GM13977 (cell line): ENCODE results near the gene HDAC11.
"Not testable (repeated sequence)": the region's sequence is repeated elsewhere in the genome, so short reads cannot be mapped to it uniquely, and the experiment has no call there.

Source experiments
- DNase-seq: peaks from one replicate; pipeline ENCODE4 v3.0.0; 2012; ENCODE audit warnings: low spot score
- in situ Hi-C: fragments of 300-500 bp; cut with MboI; formaldehyde crosslinking; loops from one replicate; pipeline ENCODE4 v1.12.0; 2022; ENCODE audit warnings: low sequenced_read_pairs, low pct_unique_long_range_greater_than_20kb, mixed read lengths, inconsistent platforms; ENCODE audit not compliant: unreplicated experiment
- TF ChIP-seq, protein P1 (sequence below): IDR thresholded peaks from 2 replicates; pipeline ENCODE4 v1.5.1; 2012; ENCODE audit warnings: mild to moderate bottlenecking, control low read depth; ENCODE audit not compliant: insufficient read depth; ENCODE audit errors: extremely low read depth, missing control alignments

HDAC11 gene, protein sequence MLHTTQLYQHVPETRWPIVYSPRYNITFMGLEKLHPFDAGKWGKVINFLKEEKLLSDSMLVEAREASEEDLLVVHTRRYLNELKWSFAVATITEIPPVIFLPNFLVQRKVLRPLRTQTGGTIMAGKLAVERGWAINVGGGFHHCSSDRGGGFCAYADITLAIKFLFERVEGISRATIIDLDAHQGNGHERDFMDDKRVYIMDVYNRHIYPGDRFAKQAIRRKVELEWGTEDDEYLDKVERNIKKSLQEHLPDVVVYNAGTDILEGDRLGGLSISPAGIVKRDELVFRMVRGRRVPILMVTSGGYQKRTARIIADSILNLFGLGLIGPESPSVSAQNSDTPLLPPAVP

DNA sequence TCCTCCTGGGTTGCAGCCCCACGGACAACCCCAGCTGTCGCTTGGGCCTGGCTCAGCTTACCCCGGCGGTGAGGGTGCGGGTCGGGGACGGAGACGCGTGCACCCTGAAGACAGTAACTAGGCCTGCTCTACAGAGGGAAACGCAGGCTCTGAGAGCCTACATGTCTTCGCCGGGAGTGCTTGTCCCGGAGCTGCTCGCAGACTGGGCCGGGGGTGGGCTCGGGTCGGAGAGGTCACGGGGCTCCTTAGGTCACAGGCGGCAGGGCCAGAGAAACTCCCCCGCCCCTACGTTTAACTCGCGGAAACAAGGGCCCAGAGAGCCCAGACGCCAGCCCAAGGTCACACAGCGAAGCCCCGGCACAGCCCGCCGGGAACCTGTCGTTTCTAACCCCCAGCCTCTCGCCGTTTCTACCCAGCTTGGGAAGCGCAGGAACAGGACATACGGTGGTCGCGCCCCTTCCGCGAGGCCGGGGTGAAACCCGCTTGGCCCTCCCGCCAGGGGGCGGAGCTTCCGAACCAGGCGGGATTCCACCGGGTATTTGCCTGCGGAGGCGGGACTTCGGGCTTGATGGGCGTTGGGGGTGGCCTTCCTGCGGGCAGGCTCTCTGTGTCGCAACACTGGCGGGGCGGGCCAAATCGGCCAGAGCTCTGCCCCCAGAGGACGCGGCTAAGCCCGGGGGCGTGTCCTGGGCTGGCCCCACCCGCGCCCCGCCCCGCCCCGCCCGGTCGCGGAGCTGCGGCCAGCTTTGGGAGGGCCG is at the start of gene HDAC11:
Gene HDAC11, plus strand, starts transcription at position 725 of the 758 bp plus-strand sequence. CDS start 42 bp downstream, outside the sequence.
- DNase-seq: peak; percentile 100
- in situ Hi-C loops: no loop called here
- TF ChIP-seq, protein P1, sequence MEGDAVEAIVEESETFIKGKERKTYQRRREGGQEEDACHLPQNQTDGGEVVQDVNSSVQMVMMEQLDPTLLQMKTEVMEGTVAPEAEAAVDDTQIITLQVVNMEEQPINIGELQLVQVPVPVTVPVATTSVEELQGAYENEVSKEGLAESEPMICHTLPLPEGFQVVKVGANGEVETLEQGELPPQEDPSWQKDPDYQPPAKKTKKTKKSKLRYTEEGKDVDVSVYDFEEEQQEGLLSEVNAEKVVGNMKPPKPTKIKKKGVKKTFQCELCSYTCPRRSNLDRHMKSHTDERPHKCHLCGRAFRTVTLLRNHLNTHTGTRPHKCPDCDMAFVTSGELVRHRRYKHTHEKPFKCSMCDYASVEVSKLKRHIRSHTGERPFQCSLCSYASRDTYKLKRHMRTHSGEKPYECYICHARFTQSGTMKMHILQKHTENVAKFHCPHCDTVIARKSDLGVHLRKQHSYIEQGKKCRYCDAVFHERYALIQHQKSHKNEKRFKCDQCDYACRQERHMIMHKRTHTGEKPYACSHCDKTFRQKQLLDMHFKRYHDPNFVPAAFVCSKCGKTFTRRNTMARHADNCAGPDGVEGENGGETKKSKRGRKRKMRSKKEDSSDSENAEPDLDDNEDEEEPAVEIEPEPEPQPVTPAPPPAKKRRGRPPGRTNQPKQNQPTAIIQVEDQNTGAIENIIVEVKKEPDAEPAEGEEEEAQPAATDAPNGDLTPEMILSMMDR: no peak

DNA sequence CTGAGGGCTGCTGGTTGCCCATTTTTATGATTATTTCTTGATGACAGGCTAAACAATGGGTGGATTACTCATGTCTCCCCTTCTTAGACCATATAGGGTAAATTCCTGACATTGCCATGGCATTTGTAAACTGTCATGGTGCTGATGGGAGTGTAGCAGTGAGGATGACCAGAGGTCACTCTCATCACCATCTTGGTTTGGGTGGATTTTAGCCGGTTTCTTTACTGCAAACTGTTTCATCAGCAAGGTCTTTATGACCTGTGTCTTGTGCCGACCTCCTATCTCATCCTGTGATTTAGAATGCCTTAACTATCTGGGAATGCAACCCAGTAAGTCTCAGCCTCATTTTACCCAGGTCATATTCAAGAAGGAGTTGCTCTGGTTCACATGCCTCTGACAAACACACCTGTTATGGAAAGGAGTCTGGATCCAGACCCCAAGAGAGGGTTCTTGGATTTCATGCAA is 49.7 kb upstream of the HDAC11 start:
- in situ Hi-C loops: not testable (repeated sequence)

DNA sequence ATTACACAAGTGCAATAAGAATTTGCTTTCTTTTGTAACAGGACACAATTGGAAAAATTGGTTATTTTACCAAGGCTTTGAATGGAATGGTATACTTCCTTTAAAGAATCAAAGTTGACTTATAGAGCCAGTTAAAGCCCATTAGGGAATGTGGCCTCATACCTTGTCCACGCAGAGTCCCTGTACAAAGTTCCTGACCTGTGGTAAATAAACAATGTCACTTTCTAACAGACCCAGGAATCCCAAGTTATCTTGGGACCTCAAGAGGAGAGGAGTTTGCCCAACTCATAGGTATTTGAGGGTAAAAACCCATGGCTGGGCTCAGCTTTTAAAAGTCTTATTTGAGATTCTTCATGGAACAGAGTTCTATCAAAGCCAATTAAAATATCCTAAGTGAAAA is 48.0 kb upstream of the HDAC11 start:
- in situ Hi-C loops: no loop called here
- TF ChIP-seq, protein P1: no peak
- no peak for DNase-seq

More for the DNA sequence above, 49.7 kb upstream of the HDAC11 start:
- not testable (repeated sequence) for DNase-seq

DNA sequence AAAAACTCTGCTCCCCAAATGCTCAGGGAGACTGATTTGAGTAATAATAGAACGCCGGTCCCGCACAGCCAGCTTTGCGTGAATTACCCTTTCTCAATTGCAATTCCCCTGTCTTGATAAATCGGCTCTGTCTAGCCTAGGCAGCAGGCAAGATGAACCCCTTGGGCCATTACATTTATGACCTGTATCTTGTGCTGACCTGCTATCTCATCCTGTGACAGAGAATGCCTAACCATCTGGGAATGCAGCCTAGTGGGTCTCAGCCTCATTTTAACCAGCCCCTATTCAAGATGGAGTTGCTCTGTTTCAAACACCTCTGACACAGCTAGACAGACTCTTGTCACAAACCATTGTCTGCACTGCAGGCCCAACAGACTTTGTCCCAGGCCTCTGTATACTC is 46.2 kb upstream of the HDAC11 start:
- in situ Hi-C loops: no loop called here
- TF ChIP-seq, protein P1: no peak
- no peak for DNase-seq

DNA sequence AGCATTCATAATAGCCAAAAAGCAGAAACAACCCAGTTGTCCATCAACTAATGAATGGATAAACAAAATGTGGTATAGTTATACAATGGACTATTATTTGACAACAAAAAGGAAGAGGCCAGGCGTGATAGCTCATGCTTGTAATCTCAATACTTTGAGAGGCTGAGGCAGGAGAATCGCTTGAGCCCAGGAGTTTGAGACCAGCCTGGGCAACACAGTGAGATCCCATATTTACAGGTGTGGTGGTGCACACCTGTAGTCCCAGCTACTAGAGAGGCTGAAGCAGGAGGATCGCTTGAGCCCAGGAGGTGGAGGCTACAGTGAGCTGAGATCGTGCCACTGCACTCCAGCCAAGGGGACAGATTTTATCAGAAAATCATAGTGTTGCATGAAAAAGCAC is 43.9 kb upstream of the HDAC11 start:
- in situ Hi-C loops, DNase-seq: not testable (repeated sequence)

DNA sequence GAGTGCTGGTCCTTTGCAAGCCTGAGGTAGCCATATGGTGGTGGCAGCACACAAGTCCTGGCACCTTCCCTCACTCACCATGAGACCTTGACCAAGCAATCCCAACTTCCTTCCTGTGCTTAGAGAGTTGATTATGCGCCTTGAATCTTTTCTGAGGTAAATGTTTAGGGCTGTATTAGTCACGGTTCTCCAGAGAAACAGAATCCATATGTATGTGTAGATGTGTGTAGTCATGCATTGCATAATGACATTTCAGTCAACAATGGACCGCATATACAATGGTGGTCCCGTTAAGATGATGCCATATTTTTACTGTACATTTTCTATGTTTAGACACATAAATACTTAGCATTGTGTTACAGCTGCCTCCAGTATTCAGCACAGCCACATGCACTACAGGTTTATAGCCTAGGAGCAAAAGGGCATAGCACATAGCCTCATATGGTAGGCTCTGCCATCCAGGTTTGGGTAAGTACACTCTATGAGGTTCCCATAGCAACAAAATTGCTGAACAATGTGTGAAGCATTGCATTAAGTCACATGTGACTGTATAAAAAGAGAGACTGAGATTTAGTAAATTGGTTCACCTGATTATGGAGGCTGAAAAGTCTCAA is 39.8 kb upstream of the HDAC11 start:
- in situ Hi-C loops: no loop called here
- TF ChIP-seq, protein P1: no peak

DNA sequence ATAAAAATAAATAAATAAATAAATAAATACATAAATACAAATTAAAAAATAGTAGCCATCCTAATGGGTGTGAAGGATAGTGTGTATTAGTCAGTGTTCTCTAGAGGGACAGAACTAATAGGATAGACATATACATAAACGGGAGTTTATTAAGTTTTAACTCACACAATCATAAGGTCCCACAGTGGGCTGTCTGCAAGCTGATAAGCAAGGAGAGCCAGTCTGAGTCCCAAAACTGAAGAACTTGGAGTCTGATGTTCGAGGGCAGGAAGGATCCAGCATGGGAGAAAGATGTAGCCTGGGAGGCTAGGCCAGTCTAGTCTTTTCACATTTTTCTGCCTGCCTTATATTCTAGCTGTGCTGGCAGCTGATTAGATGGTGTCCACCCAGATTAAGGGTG is 37.2 kb upstream of the HDAC11 start:
- in situ Hi-C loops, DNase-seq: not testable (repeated sequence)

More for the DNA sequence above, 39.8 kb upstream of the HDAC11 start:
- DNase-seq: no peak

DNA sequence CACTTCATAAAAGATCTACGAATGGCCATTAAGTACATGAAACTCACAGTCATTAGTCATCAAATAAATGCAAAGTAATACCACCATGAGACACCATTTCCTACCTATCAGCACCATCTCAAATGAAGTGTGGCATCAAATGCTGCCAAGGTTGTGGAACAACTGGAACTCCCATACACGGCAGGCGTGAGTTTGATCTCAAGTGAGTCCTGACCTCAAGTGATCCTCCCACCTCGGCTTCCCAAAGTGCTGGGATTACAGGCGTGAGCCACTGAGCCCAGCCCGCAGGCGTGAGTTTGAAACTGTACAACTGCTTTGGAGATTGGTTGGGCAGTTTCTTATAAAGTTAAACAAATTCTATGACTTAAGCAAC is 28.8 kb upstream of the HDAC11 start:
- DNase-seq: no peak
- TF ChIP-seq, protein P1: no peak
- in situ Hi-C loops: loop anchor here (10.0 kb wide), 1 partner anchor 346 kb away; no protein-coding TSS in a partner anchor
